ENCODE data around the gene SLU7.

Gene SLU7

GRCh38 chr5:160399402-160400353 lies 19.2 kb downstream of the SLU7 start, which contains the start of gene FAM200C:
Gene FAM200C, minus strand, starts transcription at chr5:160400054. Its CDS starts 4,564 bp downstream, at chr5:160395490.
- peak; percentile 3 to 21 (median 16) for DNase-seq

GRCh38 chr5:160398806-160399205 lies 20.1 kb downstream of the SLU7 start:
- DNase-seq: no peak

- no peak for DNase-seq
These were observed 21.4 kb downstream of the SLU7 start for GRCh38 chr5:160397492-160397891.

- DNase-seq: no peak
These were observed 23.8 kb downstream of the SLU7 start for GRCh38 chr5:160395111-160395510.

- no peak for DNase-seq
These were observed 27.8 kb downstream of the SLU7 start for GRCh38 chr5:160390787-160391696.

- no peak for DNase-seq
These were observed 31.4 kb downstream of the SLU7 start for GRCh38 chr5:160387445-160387844.

GRCh38 chr5:160385496-160385895 lies 33.4 kb downstream of the SLU7 start:
- no peak for DNase-seq

- no peak for DNase-seq
These were observed 34.2 kb downstream of the SLU7 start for GRCh38 chr5:160384681-160385080.

GRCh38 chr5:160382346-160382745 lies 36.5 kb downstream of the SLU7 start:
- no peak for DNase-seq

GRCh38 chr5:160380041-160380440 lies 38.8 kb downstream of the SLU7 start:
- no peak for DNase-seq

- DNase-seq: no peak
These were observed 39.4 kb downstream of the SLU7 start for GRCh38 chr5:160379511-160379910.

- DNase-seq: no peak
These were observed 40.6 kb downstream of the SLU7 start for GRCh38 chr5:160378330-160378729.

GRCh38 chr5:160377651-160378050 lies 41.2 kb downstream of the SLU7 start:
- DNase-seq: no peak

GRCh38 chr5:160376416-160376815 lies 42.5 kb downstream of the SLU7 start:
- DNase-seq: no peak

- no peak for DNase-seq
These were observed 43.2 kb downstream of the SLU7 start for GRCh38 chr5:160375701-160376100.

GRCh38 chr5:160375166-160375565 lies 43.7 kb downstream of the SLU7 start:
- no peak for DNase-seq

GRCh38 chr5:160371294-160371693 lies 47.6 kb downstream of the SLU7 start:
- no peak for DNase-seq

- no peak for DNase-seq
These were observed 48.2 kb downstream of the SLU7 start for GRCh38 chr5:160370713-160371034.

GRCh38 chr5:160369990-160370712 lies 48.7 kb downstream of the SLU7 start, which contains the start of gene C1QTNF2:
Gene C1QTNF2, minus strand, starts transcription at chr5:160370626. Its CDS starts 15,615 bp downstream, at chr5:160355011.
- DNase-seq: no peak

GRCh38 chr5:160367885-160368284 lies 51.0 kb downstream of the SLU7 start:
- DNase-seq: no peak

GRCh38 chr5:160367261-160367660 lies 51.6 kb downstream of the SLU7 start:
- no peak for DNase-seq

GRCh38 chr5:160366230-160366629 lies 52.7 kb downstream of the SLU7 start:
- no peak for DNase-seq
